ENCODE data around the gene ELOVL7.

ELOVL7 gene

GRCh38 chr5:60705144-60705543 lies 138.9 kb downstream of the ELOVL7 start:
- H3K4me3 ChIP-seq (ENCODE audit: low read depth, low read length), result no peak overlapping the region
- no peak for DNase-seq (ENCODE audit: low read depth)
- TF ChIP-seq, protein P1, sequence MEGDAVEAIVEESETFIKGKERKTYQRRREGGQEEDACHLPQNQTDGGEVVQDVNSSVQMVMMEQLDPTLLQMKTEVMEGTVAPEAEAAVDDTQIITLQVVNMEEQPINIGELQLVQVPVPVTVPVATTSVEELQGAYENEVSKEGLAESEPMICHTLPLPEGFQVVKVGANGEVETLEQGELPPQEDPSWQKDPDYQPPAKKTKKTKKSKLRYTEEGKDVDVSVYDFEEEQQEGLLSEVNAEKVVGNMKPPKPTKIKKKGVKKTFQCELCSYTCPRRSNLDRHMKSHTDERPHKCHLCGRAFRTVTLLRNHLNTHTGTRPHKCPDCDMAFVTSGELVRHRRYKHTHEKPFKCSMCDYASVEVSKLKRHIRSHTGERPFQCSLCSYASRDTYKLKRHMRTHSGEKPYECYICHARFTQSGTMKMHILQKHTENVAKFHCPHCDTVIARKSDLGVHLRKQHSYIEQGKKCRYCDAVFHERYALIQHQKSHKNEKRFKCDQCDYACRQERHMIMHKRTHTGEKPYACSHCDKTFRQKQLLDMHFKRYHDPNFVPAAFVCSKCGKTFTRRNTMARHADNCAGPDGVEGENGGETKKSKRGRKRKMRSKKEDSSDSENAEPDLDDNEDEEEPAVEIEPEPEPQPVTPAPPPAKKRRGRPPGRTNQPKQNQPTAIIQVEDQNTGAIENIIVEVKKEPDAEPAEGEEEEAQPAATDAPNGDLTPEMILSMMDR (IDR thresholded peaks at IDR 0.05; ENCODE audit: insufficient read depth, low read depth, low read length, missing control alignments), result no peak

DNA sequence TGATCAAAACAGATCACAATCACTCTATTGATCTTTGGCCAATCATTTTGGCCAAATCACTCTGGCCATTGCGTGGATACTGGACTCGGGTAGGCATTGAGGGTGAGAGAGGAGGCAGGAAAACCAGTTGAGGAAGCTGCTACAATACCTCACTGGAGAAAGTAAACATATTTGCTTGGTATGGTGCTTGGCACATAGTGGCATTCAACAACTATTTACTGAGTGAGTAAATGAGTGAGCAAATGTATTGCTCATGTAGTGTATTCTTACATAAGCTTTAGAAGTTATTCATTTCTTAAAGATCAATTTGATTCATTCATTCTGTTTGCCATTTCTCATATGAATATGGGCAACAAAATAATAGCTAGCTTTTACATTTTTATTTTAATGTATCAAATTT lies 140.1 kb downstream of the ELOVL7 start:
- TF ChIP-seq, protein P1 (IDR thresholded peaks at IDR 0.05; ENCODE audit: insufficient read depth, low read depth, low read length, missing control alignments), result no peak
- DNase-seq (ENCODE audit: low read depth), result no peak
- H3K4me3 ChIP-seq (ENCODE audit: low read depth, low read length), result no peak overlapping the region
